Stimulated activated naive CD8-positive, alpha-beta T cell treated with anti-CD3 and anti-CD28 coated beads, Interleukin-15, Interleukin-2, amounts not matched to agents 100 ng/mL and 50 ng/mL, for 24 hours (primary cell): Measurements from ENCODE around the gene TXNL4A.
"Not testable (repeated sequence)": the region's sequence is repeated elsewhere in the genome, so short reads cannot be mapped to it uniquely, and the experiment has no call there.

Experiments
- H3K27ac Mint-ChIP-seq: one replicate; pipeline ENCODE4 v1.8.0; 2021; ENCODE audit warnings: mild to moderate bottlenecking, mixed read lengths
- H3K27me3 Mint-ChIP-seq: one replicate; pipeline ENCODE4 v1.8.0; 2021; ENCODE audit warnings: mixed read lengths
- H3K36me3 Mint-ChIP-seq: one replicate; pipeline ENCODE4 v1.8.0; 2021; ENCODE audit warnings: low read depth, mixed read lengths
- H3K4me1 Mint-ChIP-seq: one replicate; pipeline ENCODE4 v1.8.0; 2021; ENCODE audit warnings: low read depth, mixed read lengths
- H3K4me3 Mint-ChIP-seq: one replicate; pipeline ENCODE4 v1.8.0; 2021; ENCODE audit warnings: mild to moderate bottlenecking, mixed read lengths
- H3K9me3 Mint-ChIP-seq: one replicate; pipeline ENCODE4 v1.8.0; 2021; ENCODE audit warnings: mixed read lengths

TXNL4A gene

GRCh38 chr18:79962835-79963657, 25.3 kb downstream of the TXNL4A start:
- no peaks in the 10 kb centered on the region for H3K27me3 Mint-ChIP-seq
- no peaks in the 10 kb centered on the region for H3K9me3 Mint-ChIP-seq
- H3K4me3 Mint-ChIP-seq = peak overlapping the region; percentile 56
- H3K36me3 Mint-ChIP-seq = peaks cover 8% of the 10 kb centered on the region
- H3K4me1 Mint-ChIP-seq = peaks cover 44% of the 10 kb centered on the region
- H3K27ac Mint-ChIP-seq = peak overlapping the region; percentile 69

- no peak overlapping the region for H3K4me3 Mint-ChIP-seq
- peaks cover 8% of the 10 kb centered on the region for H3K36me3 Mint-ChIP-seq
- H3K27me3 Mint-ChIP-seq = no peaks in the 10 kb centered on the region
- H3K27ac Mint-ChIP-seq = no peak overlapping the region
- no peaks in the 10 kb centered on the region for H3K9me3 Mint-ChIP-seq
- H3K4me1 Mint-ChIP-seq = peaks cover 44% of the 10 kb centered on the region
Observed at GRCh38 chr18:79962311-79962710, 26.1 kb downstream of the TXNL4A start.

GRCh38 chr18:79961527-79962291, 26.7 kb downstream of the TXNL4A start:
- Mint-ChIP-seq H3K27me3 (no peaks in the 10 kb centered on the region), H3K36me3 (peaks cover 8% of the 10 kb centered on the region), H3K9me3 (no peaks in the 10 kb centered on the region), H3K4me1 (peaks cover 44% of the 10 kb centered on the region), H3K27ac (no peak overlapping the region), H3K4me3 (no peak overlapping the region)

GRCh38 chr18:79960921-79961526, 27.3 kb downstream of the TXNL4A start:
- Mint-ChIP-seq H3K36me3 (peaks cover 8% of the 10 kb centered on the region), H3K9me3 (no peaks in the 10 kb centered on the region), H3K27me3 (no peaks in the 10 kb centered on the region), H3K4me3 (no peak overlapping the region), H3K27ac (no peak overlapping the region), H3K4me1 (peaks cover 44% of the 10 kb centered on the region)

- Mint-ChIP-seq H3K4me3 (peak overlapping the region; percentile 5), H3K4me1 (peaks cover 41% of the 10 kb centered on the region)
- not testable (repeated sequence) for H3K27ac Mint-ChIP-seq, H3K27me3 Mint-ChIP-seq, H3K36me3 Mint-ChIP-seq, H3K9me3 Mint-ChIP-seq
Observed at GRCh38 chr18:79960161-79960801, 28.1 kb downstream of the TXNL4A start.

GRCh38 chr18:79958981-79959380, 29.4 kb downstream of the TXNL4A start:
- no peak overlapping the region for H3K27ac Mint-ChIP-seq
- no peak overlapping the region for H3K4me3 Mint-ChIP-seq

GRCh38 chr18:79956276-79956675, 32.1 kb downstream of the TXNL4A start:
- H3K4me1 Mint-ChIP-seq = peaks cover 26% of the 10 kb centered on the region
- no peaks in the 10 kb centered on the region for H3K27me3 Mint-ChIP-seq
- H3K27ac Mint-ChIP-seq = no peak overlapping the region
- H3K9me3 Mint-ChIP-seq = no peaks in the 10 kb centered on the region
- H3K36me3 Mint-ChIP-seq = no peaks in the 10 kb centered on the region
- no peak overlapping the region for H3K4me3 Mint-ChIP-seq

More at GRCh38 chr18:79958981-79959380, 29.4 kb downstream of the TXNL4A start:
- Mint-ChIP-seq H3K27me3 (no peaks in the 10 kb centered on the region), H3K36me3 (peaks cover 3% of the 10 kb centered on the region), H3K9me3 (no peaks in the 10 kb centered on the region), H3K4me1 (peaks cover 47% of the 10 kb centered on the region)

GRCh38 chr18:79955302-79956075, 32.9 kb downstream of the TXNL4A start:
- Mint-ChIP-seq H3K9me3 (no peaks in the 10 kb centered on the region), H3K27ac (no peak overlapping the region), H3K27me3 (no peaks in the 10 kb centered on the region)

GRCh38 chr18:79954791-79955190, 33.6 kb downstream of the TXNL4A start:
- Mint-ChIP-seq H3K27ac (no peak overlapping the region), H3K4me1 (peaks cover 22% of the 10 kb centered on the region), H3K4me3 (no peak overlapping the region)

More at GRCh38 chr18:79955302-79956075, 32.9 kb downstream of the TXNL4A start:
- Mint-ChIP-seq H3K36me3 (no peaks in the 10 kb centered on the region), H3K4me3 (no peak overlapping the region), H3K4me1 (peaks cover 22% of the 10 kb centered on the region)

GRCh38 chr18:79953971-79954651, 34.3 kb downstream of the TXNL4A start:
- peaks cover 8% of the 10 kb centered on the region for H3K36me3 Mint-ChIP-seq
- no peak overlapping the region for H3K27ac Mint-ChIP-seq
- H3K4me3 Mint-ChIP-seq = no peak overlapping the region
- H3K27me3 Mint-ChIP-seq = no peaks in the 10 kb centered on the region
- H3K4me1 Mint-ChIP-seq = peaks cover 26% of the 10 kb centered on the region
- H3K9me3 Mint-ChIP-seq = no peaks in the 10 kb centered on the region

More at GRCh38 chr18:79954791-79955190, 33.6 kb downstream of the TXNL4A start:
- no peaks in the 10 kb centered on the region for H3K9me3 Mint-ChIP-seq
- peaks cover 5% of the 10 kb centered on the region for H3K36me3 Mint-ChIP-seq
- no peaks in the 10 kb centered on the region for H3K27me3 Mint-ChIP-seq

GRCh38 chr18:79952996-79953559, 35.3 kb downstream of the TXNL4A start:
- Mint-ChIP-seq H3K4me3 (no peak overlapping the region), H3K27me3 (no peaks in the 10 kb centered on the region), H3K36me3 (peaks cover 8% of the 10 kb centered on the region), H3K4me1 (peaks cover 36% of the 10 kb centered on the region), H3K9me3 (no peaks in the 10 kb centered on the region), H3K27ac (no peak overlapping the region)

GRCh38 chr18:79952456-79952995, 35.8 kb downstream of the TXNL4A start:
- Mint-ChIP-seq H3K9me3 (no peaks in the 10 kb centered on the region), H3K36me3 (peaks cover 8% of the 10 kb centered on the region), H3K27me3 (no peaks in the 10 kb centered on the region), H3K4me1 (peaks cover 36% of the 10 kb centered on the region), H3K27ac (no peak overlapping the region), H3K4me3 (no peak overlapping the region)
